Measurements from ENCODE around the gene NKD1.
A peak's percentile ranks its signal among the peaks of the same experiment; 100 is the strongest.

Gene NKD1

DNA sequence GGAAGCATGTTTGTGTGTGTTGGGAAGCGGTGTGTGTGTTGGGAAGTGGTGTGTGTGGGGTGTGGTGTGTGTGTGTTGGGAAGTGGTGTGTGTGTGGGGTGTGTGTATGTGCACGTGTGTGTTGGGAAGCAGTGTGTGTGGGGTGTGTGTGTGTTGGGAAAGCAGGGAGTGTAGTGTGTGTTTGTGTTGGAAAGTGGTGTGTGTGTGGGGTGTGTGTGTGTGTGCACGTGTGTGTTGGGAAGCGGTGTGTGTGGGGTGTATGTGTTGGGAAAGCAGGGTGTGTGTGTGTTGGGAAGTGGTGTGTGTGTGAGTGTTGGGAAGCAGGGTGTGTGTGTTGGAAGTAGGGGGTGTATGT is 144.4 kb downstream of the NKD1 start:
- no peak for DNase-seq (ENCODE audit: low read depth in 2 of 3, low spot score in 2 of 3)

DNA sequence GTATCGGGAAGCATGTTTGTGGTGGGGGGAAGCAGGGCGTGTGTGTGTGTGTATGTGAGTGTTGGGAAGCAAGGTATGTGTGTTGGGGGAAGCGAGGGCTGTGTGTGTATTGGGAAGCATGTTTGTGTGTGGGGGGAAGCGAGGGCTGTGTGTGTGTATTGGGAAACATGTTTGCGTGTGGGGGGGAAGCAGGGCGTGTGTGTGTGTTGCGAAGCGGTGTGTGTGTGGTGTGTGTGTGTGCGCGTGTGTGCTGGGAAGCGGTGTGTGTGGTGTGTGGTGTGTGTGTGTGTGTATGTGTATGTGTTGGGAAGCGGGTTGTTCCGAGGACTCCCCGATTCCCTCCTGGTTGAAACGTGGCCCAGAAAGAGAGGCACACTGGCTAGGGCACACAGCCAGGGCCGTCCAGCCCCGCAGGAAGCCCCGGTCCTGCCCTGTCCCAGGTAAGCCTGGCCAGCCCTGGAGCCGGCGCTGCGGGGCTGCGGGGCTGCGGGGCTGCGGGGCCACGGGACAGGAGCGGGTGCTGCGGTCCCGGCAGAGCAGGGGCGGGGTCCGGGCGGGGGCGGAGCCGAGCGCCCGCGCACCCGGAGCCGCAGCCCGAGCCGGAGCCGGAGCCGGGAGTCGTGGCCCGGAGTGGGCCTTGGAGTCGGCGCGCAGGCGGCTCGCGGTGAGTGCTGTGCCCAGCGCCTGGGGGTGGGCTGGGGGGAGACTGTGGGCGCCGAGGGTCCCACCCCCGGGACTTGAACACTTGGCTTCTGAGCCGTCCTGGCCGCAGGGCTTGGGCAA is 145.0 kb downstream of the NKD1 start, which contains the start of gene NOD2:
Gene NOD2, plus strand, starts transcription at position 608 of the 783 bp plus-strand sequence. CDS start 5,890 bp downstream, outside the sequence.
- no peak for DNase-seq (ENCODE audit: low read depth in 2 of 3, low spot score in 2 of 3)

DNA sequence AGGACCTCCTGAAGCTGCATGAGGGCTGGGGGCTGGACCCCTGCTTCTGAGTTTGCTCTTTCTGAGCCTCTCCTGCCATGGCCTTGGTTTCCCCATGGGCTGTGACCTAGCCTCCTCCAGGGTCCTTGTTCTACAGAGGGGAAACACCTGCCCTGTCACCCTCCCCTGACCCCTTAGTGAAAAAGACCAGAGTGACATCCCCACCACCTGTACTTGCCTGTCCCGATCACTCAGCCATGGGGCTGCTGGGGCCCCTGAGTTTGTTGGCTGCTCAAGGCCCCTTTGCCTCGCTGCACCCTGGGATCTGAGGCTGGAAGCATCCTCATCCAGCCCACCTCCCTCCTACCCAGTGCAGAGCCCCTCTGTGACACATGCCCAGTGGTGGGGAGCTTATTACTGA is 146.0 kb downstream of the NKD1 start:
- DNase-seq (ENCODE audit: low read depth in 2 of 3, low spot score in 2 of 3), result no peak

DNA sequence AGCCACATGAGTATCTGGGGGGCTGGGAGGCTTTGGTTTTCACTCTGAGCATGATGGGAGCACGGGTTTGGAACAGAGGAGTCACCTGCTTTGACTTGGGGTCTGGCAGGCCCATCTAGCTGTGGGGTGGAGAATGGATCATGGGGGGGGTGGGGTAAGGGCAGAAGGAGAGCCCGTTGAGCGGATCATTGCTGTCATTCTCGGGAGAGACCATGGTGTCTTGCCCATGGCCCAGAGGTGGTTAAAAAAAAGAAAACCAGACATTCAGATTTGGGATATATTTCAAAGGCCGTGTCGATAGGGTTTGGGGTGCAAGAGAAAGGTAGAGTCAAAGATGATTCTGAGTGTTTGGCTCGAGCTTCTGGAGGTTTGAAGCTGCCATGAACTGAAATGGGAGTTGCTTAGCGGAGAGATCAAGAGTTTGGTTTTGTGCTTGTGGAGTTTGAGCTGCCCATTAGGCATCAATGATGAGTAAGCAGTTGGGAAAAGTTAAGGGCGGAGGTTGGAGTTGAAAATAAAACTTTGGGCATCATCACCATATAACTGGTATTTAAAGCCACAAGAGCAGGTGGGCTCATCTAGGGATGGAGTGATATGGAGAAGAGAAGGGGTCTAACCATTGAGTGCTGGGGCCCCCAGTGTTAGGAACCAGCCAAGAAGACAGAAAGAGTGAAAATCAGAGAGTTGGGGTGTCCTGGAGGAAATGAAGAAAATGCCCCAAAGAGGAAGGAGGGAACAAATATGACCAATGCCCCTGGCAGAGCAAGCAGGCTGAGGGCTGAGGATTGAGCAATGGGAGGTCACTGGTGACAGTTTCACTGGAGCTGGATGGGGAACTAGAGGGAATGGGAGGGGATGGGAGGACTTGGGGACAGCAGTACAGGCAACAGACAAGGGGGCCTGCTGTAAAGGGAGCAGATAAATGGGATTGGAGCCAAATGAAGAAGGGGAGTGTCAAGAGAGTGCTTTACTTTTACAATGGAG is 147.1 kb downstream of the NKD1 start:
- DNase-seq (ENCODE audit: low read depth in 2 of 3, low spot score in 2 of 3), result no peak

DNA sequence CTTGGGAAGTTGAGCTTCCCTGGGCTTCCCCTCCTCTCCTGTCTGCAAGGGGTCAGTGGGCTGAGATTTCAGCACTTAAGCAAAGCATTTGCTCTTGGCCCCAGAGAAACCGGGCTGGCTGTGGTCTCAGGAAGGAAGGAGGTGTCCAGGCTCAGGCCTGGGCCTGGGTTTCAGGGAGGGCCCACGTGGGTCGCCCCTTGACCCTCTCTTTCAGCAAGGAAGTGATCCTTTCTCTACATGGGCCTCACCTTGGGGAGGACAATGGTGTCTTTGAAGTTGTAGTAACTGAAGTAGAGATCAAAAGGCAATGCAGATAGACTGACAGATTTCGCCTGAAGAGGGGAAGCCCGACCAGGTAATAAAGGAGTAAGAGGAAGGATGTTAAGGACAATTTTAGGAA is 147.9 kb downstream of the NKD1 start:
- no peak for DNase-seq (ENCODE audit: low read depth in 2 of 3, low spot score in 2 of 3)

DNA sequence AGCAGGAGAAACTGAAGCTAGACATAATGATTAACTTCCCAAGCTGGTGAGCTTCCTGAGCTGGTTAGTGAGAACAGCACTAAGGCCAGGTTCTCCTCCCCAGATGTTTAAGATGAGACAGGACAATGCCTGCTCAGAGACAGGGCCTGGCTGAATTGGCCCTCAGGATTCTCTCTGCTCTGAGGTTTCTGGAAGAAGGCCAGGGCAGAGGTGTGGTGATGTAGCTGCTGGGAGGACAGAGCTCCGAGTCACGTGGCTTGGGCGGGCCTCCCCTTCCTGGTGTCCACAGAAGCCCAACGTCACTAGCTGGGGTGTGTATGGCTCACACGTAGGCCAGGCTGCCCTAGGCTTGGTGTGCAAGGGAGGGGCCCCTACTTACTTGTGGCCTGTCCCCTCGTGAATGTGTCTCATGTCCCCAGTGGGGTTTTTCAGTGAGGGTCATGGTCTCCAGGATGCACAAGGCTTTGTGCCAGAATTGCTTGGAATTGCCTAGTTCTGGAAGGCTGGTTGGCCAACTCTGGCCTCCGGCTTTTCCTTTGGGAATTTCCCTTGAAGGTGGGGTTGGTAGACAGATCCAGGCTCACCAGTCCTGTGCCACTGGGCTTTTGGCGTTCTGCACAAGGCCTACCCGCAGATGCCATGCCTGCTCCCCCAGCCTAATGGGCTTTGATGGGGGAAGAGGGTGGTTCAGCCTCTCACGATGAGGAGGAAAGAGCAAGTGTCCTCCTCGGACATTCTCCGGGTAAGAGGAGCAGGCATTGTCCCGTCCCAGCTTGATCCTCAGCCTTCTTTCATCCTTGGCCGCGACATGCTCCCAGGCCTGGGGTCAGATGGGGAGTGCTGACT is 148.6 kb downstream of the NKD1 start:
- DNase-seq (ENCODE audit: low read depth in 2 of 3, low spot score in 2 of 3), result no peak

DNA sequence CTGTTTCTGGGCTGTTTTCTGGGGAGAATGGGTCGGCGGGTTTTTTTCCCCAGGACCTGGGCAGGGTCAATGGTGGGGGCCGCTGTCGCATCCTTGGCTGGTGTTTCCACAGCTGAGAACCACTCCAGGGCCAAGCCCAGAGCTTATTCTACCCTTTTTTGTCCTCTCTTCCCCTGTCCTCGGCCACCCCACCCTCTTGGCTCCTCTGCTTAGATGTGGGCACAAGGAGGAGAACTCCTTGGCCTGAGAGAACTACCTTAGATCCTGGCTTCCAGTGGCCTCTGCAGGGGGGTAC is 149.2 kb downstream of the NKD1 start:
- DNase-seq (ENCODE audit: low read depth in 2 of 3, low spot score in 2 of 3), result no peak

DNA sequence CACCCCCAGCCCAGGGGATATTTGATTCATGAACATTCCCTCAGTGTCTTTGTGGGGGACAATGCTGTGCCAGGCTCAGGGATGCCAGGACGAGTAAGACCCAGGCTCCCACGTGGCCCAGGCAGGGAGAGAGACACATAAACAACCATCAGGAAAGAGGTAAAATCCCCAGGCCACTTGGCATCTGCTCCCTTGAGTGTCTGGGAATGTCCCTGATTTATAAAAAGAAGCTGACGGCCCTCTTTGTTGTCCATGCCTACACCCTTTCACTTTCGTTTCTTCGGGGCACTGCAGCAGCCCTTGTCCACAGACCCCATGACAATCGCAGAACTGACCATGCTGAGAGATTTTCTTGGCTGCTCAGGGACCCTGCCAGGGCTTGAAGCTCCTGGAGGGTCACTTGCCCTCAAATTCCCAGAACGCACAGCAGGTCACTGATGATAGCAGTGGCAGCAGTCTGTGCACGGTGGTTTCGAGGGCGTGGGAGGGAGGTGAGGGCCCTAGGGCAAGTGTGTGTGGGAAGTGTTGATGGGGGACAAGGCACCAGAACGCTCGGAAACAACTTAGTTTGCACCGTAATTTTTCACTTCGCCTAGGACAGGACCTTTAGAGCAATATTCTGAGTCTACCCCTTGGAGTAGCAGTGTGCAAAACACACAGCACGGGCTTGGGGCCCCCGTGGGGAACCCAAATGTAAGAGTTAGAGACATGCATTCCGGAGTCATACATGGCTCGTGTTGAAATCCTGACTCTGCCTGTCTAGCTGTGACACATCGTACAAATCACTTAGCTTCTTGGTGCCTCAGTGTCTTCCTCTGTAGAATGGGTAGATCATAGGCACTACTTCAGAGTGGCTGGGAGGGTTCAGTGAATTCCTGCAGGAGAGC is 149.9 kb downstream of the NKD1 start:
- DNase-seq (ENCODE audit: low read depth in 2 of 3, low spot score in 2 of 3), result peak in 1 of 3 experiments; percentile 51
